ENCODE data around the gene ALK.

Gene ALK

DNA sequence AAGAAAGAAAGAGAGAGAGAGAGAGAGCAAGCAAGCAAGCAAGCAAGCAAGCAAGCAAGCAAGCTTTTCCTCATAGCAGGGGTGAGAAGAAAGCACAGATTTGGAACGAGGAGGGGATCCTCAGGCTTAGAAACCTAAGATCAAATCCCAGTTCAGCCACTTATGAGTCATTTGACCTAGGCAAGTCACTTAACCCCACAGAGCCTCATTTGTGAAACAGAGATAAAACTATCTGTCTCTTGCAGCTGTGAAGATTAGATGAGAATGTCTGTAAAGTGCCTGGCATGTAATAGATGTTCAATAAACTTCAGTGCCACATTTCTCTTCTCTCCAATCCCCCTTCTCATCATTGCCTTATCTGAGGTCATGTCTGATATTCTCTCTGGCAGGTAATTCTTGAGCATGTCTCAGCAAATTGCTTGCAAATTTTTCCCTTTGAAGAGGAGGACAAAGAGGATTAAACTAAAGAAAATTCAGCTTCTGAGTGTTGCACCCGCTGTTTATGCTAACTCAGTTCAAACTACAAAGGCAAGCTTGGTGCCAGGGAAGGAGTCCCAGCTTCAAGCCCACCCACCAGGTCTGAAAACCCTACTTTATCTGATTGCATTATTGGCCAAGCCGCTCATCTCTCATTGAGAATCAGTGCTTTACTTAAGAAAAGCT lies 20.3 kb downstream of the ALK start:
- DNase-seq = no peak

DNA sequence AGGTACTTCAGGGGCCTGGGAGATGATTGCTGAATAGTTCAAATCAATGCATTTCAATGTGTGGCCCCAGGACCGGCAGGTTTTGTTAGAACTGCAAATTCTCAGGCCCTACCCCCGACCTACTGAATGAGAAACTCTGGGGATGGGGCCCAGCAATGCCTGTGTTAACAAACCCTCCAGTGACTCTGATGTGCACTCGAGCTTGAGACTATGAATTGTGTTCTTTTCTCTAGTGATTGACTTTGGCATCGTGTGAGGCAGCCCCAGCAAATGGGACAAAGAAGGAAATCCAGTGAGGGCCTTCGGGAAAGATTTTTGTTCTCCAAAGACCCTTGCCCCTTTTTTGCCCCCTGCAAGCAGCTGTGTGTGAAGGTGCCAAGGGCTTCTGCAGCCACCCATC lies 22.4 kb downstream of the ALK start:
- DNase-seq = no peak

DNA sequence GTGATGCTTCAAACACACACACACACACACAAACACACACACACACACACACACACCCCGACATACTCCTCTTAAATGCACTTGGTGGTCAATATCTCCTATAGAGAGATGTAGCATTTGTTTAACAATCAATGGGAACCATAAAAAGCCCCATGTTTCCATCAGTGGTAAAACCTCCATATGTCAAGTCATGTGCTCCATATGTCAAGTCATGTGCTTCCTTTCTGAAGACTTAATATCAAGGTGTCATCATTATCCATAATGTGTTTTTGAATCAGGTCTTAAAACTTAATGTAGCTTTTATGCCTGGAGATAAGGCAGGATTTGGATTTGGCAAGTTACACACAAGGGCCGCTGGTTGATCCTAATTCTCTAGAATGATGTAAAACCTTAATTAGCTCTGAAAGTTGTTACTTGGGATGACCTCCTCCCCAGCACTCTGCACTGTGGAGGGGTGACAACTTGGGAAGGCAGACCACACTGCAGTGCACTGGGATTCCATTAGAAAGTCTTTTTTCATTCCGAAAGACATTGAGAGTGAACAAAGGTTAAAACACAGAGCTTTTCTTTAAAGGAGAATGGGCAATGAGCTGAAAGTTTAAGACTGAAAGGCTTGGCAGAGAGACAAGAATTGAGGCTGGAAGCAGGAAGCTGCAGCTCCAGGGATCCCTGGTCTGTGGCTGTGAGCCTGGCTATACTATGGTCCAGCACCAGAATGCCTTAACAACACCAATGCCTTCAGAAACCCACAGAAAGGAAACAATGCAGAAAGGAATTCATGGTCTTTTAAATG lies 26.4 kb downstream of the ALK start:
- no peak for DNase-seq

DNA sequence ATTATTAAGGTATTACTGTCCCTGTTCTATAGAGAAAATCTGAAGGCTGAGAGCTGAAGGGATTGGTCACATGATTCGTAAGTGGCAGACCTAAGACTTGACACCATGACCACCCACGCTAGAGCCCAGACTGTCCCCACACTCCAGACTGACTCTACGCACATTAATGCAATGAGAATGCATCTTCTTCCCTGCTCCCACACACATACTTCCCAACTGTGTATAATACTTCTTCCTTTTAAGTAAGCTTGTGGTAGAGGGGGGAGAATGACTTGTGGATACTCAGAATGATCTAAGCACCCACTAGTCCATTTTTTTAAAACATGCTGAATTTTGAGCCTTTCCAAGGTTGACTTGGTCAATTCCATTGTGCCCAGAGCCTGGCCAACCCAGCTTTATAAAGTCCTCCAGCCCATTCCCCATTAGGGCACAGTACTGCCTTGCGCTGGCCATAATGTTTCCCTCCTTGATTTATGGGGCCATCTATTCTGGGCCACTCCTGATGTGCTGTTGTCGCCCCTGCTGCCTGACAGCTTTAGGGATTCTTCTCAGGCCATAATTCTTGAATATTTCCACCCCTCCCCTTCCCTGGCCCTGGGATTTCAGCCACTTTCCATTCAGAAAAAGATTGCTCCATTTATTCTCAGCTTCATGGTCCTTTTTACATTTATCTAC lies 28.7 kb downstream of the ALK start:
- DNase-seq = no peak

DNA sequence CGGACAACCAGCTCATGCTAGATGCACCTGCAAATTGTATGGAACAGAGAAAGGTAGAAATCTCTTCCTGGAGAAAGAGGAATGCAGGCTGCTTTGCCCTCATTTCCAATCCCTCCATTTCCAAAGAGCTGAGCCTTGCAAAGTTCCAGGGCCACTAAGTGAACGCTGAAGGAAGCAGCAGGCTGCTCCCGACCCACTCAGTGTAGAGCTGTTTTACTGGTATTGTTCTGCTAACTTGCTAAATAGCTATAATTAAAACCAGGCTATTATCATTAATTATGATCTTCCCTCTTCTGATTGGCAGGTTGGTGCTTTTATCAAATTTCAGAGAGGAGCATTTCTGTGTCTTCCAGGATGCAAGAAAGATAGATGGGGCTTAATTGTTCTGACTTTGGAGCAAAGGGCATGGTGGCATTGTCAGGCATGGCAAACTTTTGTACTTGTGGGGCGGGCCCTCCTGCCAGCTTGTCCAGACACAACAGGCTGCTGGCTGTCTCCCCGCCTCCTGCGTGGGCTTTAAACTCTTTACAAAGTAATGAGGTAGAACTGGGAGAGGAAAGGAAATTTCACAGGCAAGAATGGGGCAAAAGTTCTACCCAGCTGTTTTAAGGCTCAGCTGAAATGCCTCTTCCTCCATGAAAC lies 40.2 kb downstream of the ALK start:
- no peak for DNase-seq

DNA sequence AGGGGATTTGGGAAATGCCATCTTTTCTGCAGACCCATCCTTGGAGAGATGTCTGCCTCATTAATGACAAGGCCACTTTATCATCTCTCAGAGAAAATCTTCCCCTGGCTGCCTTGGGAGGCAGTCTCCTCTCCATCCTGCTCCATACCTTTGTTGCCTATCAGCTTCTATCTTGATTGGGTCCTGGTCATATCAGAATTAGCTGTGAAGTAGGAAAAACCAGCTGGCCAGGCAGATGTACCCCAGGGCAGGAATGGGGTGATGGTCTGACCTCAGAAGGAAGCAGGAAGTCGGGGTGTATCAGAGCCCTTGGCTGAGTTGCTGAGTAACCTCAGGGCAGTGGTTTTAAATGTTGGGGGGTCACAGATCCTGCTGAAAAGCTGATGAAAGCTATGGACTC lies 41.3 kb downstream of the ALK start:
- no peak for DNase-seq

DNA sequence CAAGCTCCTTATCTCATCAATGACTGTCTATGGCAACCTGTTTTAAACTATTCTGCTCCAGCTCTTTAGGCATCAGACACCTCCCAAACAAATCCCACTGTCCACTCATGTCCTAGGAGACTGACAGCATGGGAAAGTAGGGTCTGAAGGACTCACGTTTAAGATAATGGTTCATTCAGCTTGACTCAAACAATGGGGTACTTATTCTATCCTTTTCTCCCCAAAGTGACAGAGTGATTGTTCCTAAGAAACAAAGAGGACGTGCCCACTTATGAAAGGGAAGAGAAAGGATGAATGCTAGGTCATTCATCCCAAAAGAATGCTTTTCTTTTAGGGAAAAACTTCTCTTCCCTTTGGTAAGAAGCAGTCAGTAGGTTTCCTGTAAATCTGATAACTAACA lies 41.9 kb downstream of the ALK start:
- no peak for DNase-seq

DNA sequence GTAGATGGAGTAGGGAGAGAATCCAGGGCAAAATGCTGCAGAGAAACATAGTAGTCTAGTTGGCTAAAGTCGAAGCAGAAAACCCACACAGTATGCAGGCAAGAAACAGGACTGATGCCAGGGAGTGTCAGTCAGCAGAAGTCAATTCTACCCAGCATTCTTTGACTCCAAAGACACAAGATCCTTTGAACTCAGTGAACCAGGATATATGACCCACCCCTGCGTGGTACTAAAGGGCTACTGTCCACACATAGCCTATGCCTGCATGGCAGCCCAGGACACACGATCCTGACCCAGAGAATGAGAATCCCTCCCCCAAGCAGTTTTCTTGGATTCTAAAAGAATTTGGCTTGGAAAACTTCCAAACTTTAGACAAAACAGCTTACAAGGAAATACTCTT lies 42.5 kb downstream of the ALK start:
- DNase-seq = no peak

DNA sequence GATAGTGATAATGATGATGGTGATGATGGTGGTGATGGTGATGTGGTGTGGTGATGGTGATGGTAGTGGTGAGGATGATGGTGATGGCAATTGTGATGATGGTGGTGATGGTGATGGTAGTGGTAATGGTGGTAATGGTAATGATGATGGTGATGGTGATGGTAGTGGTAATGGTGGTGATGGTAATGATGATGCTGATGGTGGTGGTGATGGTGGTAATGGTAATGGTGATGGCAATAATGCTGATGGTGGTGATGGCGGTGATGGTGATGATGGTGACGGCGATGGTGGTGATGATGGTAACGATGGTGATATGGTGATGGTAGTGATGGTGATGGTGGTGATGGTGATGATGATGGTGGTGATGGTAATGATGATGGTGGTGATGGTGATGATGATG lies 45.0 kb downstream of the ALK start:
- DNase-seq = no peak

DNA sequence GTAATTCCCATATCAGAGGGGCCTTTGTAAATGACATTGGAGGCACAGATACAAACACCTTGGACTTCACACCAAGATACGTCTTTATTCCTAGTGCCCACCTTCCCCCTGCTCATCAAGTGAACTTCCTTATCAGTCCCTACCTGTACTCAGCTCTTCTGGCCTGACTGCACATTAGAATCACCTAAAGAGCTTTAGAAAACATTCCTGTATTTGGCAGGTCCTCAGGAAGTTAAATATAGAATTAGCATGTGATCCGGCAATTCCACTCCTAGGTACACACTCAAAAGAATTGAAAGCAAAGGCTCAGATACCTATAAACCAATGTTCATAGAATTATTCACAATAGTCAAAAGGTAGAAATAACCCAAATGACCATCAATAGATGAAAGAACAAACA lies 46.6 kb downstream of the ALK start:
- DNase-seq = no peak

DNA sequence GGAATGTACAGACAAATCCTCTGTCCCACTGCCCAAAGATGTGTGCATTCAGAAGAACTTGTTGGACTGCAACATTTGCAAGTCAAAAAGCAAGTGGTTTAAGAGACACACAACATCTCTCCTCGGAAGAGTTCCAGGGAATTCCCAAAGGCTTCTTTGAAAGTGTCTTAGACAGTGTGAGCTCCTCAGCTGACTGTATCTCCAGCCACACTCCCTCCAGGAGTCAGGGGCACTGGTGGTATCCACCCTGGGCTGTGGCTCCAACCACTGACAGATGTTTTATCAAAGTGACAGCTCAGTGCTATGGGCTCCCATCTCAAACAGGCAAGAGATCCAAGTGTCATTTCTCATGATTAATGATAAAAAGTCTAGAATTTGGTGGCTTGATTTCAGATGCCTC lies 48.5 kb downstream of the ALK start:
- DNase-seq = no peak

DNA sequence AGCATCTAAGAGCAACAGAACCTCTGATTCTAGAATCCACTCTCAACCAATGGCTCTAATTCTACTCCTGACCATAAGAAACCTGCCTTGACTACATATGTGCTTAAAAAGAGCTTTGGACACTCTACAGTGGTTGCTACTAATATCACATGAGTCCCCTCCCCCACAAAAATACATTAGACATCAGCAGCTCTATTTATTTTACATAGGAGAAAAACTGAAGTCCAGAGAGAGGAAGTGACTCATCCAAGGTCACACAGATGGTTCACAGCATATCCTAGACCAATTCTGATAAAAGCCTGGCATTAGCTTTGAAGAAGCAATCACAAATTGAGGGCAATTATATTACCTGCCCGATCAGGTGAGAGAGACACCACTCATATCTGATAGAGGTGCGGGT lies 49.8 kb downstream of the ALK start:
- DNase-seq = no peak

DNA sequence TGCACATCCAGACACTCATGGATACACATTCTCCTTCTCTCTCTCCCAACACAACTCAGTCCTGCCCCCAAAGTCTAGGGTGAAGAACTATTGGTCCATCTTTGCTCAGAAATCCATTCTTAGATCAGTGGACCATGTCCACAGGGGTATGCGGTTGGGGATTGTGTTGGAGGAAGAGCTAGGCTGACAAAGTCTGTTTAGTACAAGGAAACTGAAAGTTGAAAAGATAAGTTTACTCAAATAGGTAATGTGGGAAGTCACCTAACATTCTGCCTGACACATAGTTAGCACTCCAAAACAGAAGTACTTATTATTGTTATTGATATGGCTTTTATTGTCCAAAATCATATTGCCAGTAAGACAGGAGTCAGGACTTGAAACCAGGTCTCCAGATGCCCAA lies 55.9 kb downstream of the ALK start:
- no peak for DNase-seq

DNA sequence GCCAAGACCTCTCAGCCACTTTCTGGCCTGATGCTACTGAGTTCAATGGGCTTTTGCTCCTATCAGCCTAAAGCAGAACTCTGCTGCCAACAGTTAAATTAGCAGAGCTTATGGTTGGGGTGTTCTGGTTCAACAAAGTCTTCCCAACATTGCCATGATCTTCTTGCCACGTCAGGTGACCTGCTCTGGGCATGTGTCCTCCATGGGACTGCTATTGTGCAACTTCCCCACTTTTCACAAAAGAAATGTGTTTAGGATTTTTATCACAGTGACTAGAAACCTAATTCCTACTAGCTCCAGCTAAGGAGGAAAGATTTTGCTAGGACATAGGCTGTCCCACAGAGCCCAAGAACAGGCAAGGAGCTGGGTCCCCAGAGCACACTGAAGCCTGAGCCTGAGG lies 56.4 kb downstream of the ALK start:
- no peak for DNase-seq

DNA sequence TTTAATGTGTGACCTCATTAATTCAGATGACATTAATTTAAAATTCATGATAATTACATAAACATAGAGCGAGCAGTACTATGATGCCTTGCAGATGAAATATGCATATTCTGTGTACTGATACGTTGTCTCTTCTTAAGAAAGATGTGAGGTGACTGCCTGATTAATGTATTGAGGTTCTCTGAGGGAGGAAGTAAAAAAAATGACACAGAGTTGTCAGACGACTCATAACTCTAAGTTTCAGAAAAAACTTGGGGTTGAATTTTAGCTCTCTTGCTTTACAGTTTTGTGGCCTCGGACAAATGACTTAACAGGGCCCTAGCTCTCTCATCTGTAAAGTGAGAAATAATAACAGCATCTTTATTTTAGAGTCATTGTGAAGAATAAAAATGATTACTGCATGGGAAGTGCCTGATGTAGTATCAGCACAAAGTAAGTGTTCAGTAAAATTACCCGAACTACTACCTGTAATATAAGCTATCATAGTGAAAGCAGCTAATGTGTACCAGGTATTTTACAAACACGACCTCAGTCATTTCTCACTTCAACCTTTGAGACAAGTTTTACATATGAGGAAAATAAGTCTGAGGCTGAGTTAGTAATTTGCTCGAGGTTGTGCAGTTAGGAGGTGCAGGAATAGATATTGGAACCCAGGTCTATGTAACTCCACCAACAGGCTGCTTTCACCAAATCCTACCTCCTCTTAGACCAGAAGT lies 65.3 kb downstream of the ALK start:
- no peak for DNase-seq

DNA sequence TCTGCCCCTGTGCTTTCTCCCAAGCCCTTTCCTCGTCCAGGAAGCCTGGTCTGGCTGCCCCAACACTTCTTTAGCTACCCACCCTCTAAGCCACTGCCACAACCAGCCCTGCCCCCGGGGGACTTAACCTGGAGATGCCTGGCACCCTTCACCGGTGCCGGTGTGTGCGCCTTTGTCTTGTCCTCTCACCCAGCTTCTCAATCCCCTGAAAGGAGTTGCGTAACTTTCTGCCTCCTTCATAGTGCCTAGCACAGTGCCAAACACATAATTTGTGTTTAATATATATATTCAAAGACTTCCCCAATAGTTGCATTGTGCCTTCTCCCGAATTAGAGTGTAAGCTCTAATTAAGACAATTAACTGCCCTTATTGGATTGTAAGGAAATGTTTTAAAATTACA lies 70.6 kb downstream of the ALK start:
- DNase-seq = no peak

DNA sequence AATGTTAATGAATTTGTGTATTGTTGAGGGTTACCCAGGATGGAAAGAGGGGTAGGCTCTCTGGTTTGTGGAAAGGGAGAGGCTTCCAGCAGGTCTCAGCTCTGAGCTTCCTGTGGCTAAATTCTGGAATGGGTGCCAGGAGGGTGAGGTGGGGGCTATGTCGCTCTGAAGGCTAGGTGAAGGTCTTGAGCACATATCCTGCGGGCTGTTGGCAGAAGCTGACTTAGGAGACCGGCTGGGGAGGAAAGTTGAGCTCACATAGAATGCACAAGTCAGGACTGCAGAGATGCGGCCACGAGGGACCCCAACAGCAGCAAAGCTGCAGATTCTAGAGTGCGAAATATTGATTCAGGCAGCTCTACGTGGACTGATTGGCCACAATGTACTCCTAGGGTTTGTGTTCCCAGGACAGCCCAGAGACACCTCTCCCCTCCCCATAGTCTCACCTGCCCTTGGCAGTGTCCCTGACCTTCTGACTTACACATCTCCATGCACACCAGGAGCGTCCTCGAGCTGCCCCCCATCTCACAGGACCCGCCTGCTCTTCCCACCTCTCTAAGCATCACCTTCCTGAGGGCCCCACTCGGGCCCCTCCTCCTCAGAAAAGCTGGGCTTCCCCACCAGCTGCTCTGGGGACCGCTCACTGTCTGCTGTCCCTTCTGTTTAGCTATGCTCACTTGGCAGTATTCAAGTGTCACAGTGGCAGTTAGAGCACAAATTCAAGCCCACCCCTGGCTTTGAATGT lies 72.6 kb downstream of the ALK start:
- no peak for DNase-seq

DNA sequence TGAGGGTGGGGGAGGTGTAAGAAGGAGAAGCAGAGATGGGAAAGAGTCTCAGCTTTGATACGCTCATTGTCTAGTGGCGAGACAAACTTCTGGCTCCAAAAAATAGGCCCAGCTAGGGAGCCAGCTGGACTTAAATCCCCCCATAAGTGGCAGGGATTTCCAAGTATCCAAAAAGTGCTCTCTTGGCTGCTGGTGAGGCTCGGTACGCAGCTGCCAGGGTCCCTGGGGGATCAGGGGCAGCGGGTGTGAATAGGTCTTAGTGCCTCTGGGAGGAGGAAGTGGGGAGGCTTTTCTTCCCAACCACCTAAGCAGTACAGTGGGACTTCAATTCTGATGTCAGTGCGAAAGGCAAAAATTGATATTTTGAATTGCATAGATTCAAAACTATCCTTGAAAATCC lies 73.5 kb downstream of the ALK start:
- no peak for DNase-seq

DNA sequence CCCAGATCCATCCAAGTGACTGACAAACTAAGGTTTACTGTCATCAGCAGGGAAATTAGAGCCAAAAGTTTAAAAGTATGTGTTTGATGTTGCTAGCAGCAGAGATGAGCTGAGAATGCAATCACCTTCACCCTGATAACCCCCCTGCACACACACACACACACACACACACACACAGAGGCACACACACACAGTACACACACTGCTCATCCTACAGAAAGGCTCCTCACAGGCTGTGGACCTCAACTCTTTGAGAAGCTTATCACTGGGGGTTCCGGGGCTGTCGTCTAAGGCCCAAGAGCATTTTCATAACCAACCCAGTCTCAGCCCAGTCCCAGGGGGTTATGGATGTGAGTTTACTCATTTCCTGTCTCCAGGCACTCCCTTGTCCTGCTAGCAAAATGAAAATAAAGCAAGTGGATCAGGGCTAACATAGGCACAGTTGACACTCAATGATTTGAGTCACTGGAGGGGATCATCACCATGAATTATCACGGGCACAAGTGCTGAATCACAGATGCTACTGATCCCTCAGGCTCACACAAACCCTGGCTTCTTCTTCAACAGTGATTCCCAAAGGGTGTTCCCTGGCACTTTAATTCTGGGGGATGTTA lies 76.6 kb downstream of the ALK start:
- DNase-seq = no peak

DNA sequence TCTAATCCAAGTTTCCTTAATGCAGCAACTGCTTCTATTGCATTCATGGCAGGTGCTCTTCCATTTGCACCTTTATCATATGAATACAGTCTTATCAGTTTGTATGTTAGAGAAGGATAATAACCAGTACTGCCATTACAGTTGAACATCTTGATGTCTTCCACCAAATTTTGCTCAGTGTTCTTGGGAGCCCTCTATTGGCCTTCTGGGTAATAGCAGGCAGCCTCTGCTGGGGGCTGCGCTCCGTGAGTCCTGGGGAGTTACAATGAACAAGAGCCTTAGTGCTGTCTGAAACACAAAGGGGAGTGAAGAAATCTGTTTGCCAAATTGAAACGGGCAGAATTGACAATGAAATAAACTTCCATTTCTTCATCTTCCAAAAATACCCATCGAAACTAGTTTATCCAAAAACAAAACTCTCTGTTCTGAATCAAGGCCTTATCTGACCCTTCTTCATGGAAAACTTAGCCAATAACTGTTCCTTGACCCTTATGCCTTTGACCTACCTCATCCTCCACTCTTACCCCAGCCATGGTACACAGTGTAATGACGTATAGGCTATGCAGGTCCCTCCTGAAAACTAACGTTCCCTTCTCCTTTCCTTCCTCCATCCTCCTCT lies 79.9 kb downstream of the ALK start:
- DNase-seq = no peak

DNA sequence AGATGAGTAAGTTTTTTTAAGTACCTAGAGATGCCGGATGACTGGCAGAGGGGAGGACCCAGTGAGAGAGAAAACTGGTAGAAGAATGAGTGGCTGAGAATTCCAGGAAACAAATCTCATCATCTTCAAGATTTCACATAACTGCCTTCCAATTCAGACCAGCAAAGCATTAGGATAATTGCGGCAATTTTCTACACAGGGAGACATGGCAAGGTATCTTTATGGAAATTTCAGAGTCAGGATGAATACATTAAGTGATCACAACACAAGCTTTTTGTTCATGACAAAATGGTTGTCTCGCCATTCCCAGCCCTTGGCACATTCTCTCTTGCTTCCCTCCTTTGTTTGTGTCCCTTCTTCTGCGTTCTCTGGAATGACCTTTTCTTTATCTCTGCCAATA lies 82.1 kb downstream of the ALK start:
- DNase-seq = no peak

DNA sequence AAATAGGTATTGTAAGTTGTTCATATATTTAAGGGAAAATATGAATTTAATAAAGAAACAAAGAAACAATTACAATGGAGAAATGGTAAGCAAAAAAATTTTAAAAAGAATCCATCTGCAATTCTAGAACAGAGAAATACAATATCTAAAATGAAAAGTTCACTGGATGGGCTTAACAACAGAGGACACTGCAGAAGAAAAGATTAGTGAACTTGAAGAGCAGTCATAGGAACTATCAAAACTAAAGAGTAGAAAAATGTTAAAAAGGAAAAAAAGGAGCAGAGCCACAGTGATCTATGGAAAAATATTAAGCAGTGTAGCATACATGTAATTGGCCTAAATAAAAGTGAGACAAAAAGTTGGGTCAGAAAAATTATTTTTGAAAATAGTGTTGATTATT lies 83.5 kb downstream of the ALK start:
- no peak for DNase-seq
